Astrocyte of the spinal cord (primary cell): ENCODE measurements around the gene TARM1.

Experiments used
- DNase-seq: peaks from one replicate; pipeline ENCODE4 v3.0.0; 2011; ENCODE audit warnings: low read depth, low spot score
- H3K4me3 ChIP-seq: 2 replicates; pipeline ENCODE4 v1.5.1; 2011; ENCODE audit warnings: low read depth, mild to moderate bottlenecking, low read length, moderate library complexity
- CTCF ChIP-seq: IDR thresholded peaks from 2 replicates; pipeline ENCODE4 v1.5.1; 2012; ENCODE audit warnings: low read depth, mild to moderate bottlenecking, low read length, inconsistent platforms
- in situ Hi-C: cut with HindIII; loops from 2 replicates; pipeline ENCODE4 v1.10.0; 2017; ENCODE audit warnings: low sequenced_read_pairs

TARM1 gene

GRCh38 chr19:54108496-54108895 lies 27.3 kb upstream of the TARM1 start:
- in situ Hi-C loops = no loop called here
- TF ChIP-seq CTCF = no peak
- H3K4me3 ChIP-seq = no peak overlapping the region
- no peak for DNase-seq

- TF ChIP-seq CTCF = no peak
- DNase-seq = no peak
- no peak overlapping the region for H3K4me3 ChIP-seq
- in situ Hi-C loops = no loop called here
Observed at GRCh38 chr19:54107876-54108490, 26.8 kb upstream of the TARM1 start.

- no peak for TF ChIP-seq CTCF
- H3K4me3 ChIP-seq = no peak overlapping the region
- no peak for DNase-seq
- in situ Hi-C loops = no loop called here
Observed at GRCh38 chr19:54106716-54107115, 25.6 kb upstream of the TARM1 start.

GRCh38 chr19:54105796-54106195 lies 24.6 kb upstream of the TARM1 start:
- DNase-seq = no peak
- H3K4me3 ChIP-seq = no peak overlapping the region
- in situ Hi-C loops = no loop called here
- no peak for TF ChIP-seq CTCF

- in situ Hi-C loops = no loop called here
- DNase-seq = no peak
- H3K4me3 ChIP-seq = no peak overlapping the region
- no peak for TF ChIP-seq CTCF
Observed at GRCh38 chr19:54104998-54105715, 24.0 kb upstream of the TARM1 start.

GRCh38 chr19:54102421-54103169 lies 21.4 kb upstream of the TARM1 start, which contains the start of gene NDUFA3:
NDUFA3 (plus strand) TSS chr19:54102855; CDS start chr19:54102879, 24 bp downstream.
- H3K4me3 ChIP-seq = peak within 1 kb of the TSS; percentile 98
- in situ Hi-C loops = no loop called here
- TF ChIP-seq CTCF = no peak
- DNase-seq = peak; percentile 98
